ENCODE results near the gene TLK1.

The TLK1 gene

GRCh38 chr2:171160119-171160955 is at the start of gene TLK1:
Gene TLK1, minus strand, starts transcription at chr2:171160893. Its CDS starts 465 bp downstream, at chr2:171160428.
- DNase-seq = peak; percentile 91

GRCh38 chr2:171210216-171210863 is 49.6 kb upstream of the TLK1 start:
- DNase-seq = no peak

GRCh38 chr2:171208657-171209056 is 48.0 kb upstream of the TLK1 start:
- no peak for DNase-seq

GRCh38 chr2:171206422-171207115 is 45.9 kb upstream of the TLK1 start:
- DNase-seq = no peak

- no peak for DNase-seq
These were observed 44.9 kb upstream of the TLK1 start for GRCh38 chr2:171205551-171205950.

GRCh38 chr2:171201767-171202166 is 41.1 kb upstream of the TLK1 start:
- no peak for DNase-seq

GRCh38 chr2:171201271-171201670 is 40.6 kb upstream of the TLK1 start:
- no peak for DNase-seq

GRCh38 chr2:171200469-171200868 is 39.8 kb upstream of the TLK1 start:
- DNase-seq = no peak

GRCh38 chr2:171191021-171191420 is 30.3 kb upstream of the TLK1 start:
- no peak for DNase-seq

GRCh38 chr2:171187819-171188218 is 27.1 kb upstream of the TLK1 start:
- no peak for DNase-seq

GRCh38 chr2:171187177-171187576 is 26.5 kb upstream of the TLK1 start:
- no peak for DNase-seq

GRCh38 chr2:171185941-171186340 is 25.2 kb upstream of the TLK1 start:
- no peak for DNase-seq

- no peak for DNase-seq
These were observed 24.6 kb upstream of the TLK1 start for GRCh38 chr2:171185165-171185818.

- DNase-seq = peak; percentile 57
These were observed 20.7 kb upstream of the TLK1 start for GRCh38 chr2:171181064-171182049.

- no peak for DNase-seq
These were observed 19.7 kb upstream of the TLK1 start for GRCh38 chr2:171180229-171180930.

GRCh38 chr2:171178993-171179392 is 18.3 kb upstream of the TLK1 start:
- DNase-seq = no peak

- no peak for DNase-seq
These were observed 15.8 kb upstream of the TLK1 start for GRCh38 chr2:171176516-171176915.

GRCh38 chr2:171174075-171174474 is 13.4 kb upstream of the TLK1 start:
- no peak for DNase-seq

GRCh38 chr2:171173087-171173486 is 12.4 kb upstream of the TLK1 start:
- no peak for DNase-seq

- no peak for DNase-seq
These were observed 11.1 kb upstream of the TLK1 start for GRCh38 chr2:171171808-171172207.

GRCh38 chr2:171169839-171170238 is 9.1 kb upstream of the TLK1 start:
- no peak for DNase-seq
